HCT116 (cell line): Measurements from ENCODE around the gene TMEM255A. TPM values are rescaled to one million over a fixed set of nuclear protein-coding genes. Genes with fewer than 3 reads are reported as not detected.

Experiments used
- ATAC-seq: fragments of 200-7000 bp; cut with Tn5 transposase; 2 replicates; pipeline ENCODE4 v1.9.1; 2020; ENCODE audit warnings: mild to moderate bottlenecking, moderate library complexity
- BruUV-seq: library from RNA; stranded (reverse); fragments of 400-500 nt; replicated peaks from 2 replicates; lab custom pipeline; 2021; lab: Mats Ljungman, UMichigan
- CTCF ChIA-PET: fragments of 300-600 bp; sonication (Branson Sonifier 250); formaldehyde crosslinking; loops from one replicate; lab custom pipeline; 2021; ENCODE audit warnings: antibody characterized with exemption; lab: Charles Lee
- POLR2A ChIA-PET: fragments of 300-600, 350-600 bp; sonication (Branson Sonifier 250); formaldehyde crosslinking; loops from one replicate; lab custom pipeline; 2021; ENCODE audit warnings: antibody characterized with exemption; lab: Charles Lee
- RAD21 ChIA-PET, 2 experiments: fragments of 300-600 bp; sonication (Branson Sonifier 250); formaldehyde crosslinking; loops; one replicate each; lab custom pipeline; 2023; ENCODE audit warnings: low total read pairs in 2 of 2; ENCODE audit not compliant: uncharacterized antibody in 2 of 2, unreplicated experiment in 2 of 2, low non-redundant PET in 1 of 2; lab: Charles Lee
- DNase-seq: peaks from one replicate; pipeline ENCODE4 v3.0.0-alpha.2; 2010; ENCODE audit warnings: low read depth, low spot score
- H2AFZ ChIP-seq: fragments of 200-600 bp; shearing (Covaris generic), sonication (generic); 2 replicates; pipeline ENCODE4 v1.6.1; 2017; ENCODE audit warnings: low read depth, mixed run types, mixed read lengths, antibody characterized with exemption, low read length; ENCODE audit not compliant: poor library complexity, severe bottlenecking
- H3K27ac ChIP-seq: 2 replicates; pipeline ENCODE4 v1.5.1; 2012; ENCODE audit warnings: low read depth, low read length
- H3K27me3 ChIP-seq: fragments of 200-600 bp; sonication (generic); 2 replicates; pipeline ENCODE4 v1.6.1; 2016; ENCODE audit warnings: mixed run types, low read length, mixed read lengths; ENCODE audit not compliant: insufficient read depth
- H3K36me3 ChIP-seq, 2 experiments: fragments of 200-500 bp in 1 of 2; fragments of 200-600 bp in 1 of 2; sonication (Bioruptor generic) in 1 of 2; sonication (generic) in 1 of 2; 2 replicates each; pipeline versions ENCODE4 v1.5.1 to v1.6.1; 2014 to 2016; ENCODE audit warnings: low read length in 2 of 2, inconsistent platforms in 1 of 2, mixed read lengths in 1 of 2, mixed run types in 1 of 2; ENCODE audit not compliant: insufficient read depth in 2 of 2, control insufficient read depth in 1 of 2
- H3K4me1 ChIP-seq, 2 experiments: fragments of 200-600 bp in 1 of 2; sonication (generic) in 1 of 2; 2 replicates each; pipeline versions ENCODE4 v1.5.1 to v1.6.1; 2012 to 2017; ENCODE audit warnings: low read length in 2 of 2, inconsistent platforms in 1 of 2, mild to moderate bottlenecking in 1 of 2, mixed read lengths in 1 of 2, mixed run types in 1 of 2, moderate library complexity in 1 of 2; ENCODE audit not compliant: insufficient read depth in 2 of 2, control insufficient read depth in 1 of 2
- H3K4me2 ChIP-seq: fragments of 200-600 bp; sonication (generic); 2 replicates; pipeline ENCODE4 v1.6.1; 2017; ENCODE audit warnings: mixed run types, low read length, mixed read lengths
- H3K4me3 ChIP-seq, 2 experiments: fragments of 200-600 bp in 1 of 2; sonication (generic) in 1 of 2; replicated peaks in 1 of 2; 2 replicates each; pipeline ENCODE4 v1.5.1; 2011 to 2016; ENCODE audit warnings: low read length in 2 of 2, control low read depth in 1 of 2, low read depth in 1 of 2, mild to moderate bottlenecking in 1 of 2, mixed read lengths in 1 of 2, mixed run types in 1 of 2
- H3K79me2 ChIP-seq: fragments of 200-600 bp; sonication (generic); 2 replicates; pipeline ENCODE4 v1.6.1; 2017; ENCODE audit warnings: mild to moderate bottlenecking, mixed run types, low read length, moderate library complexity, mixed read lengths; ENCODE audit not compliant: insufficient read depth
- H3K9ac ChIP-seq: fragments of 200-600 bp; sonication (generic); 2 replicates; pipeline ENCODE4 v1.6.1; 2016; ENCODE audit warnings: low read length, mixed read lengths
- H3K9me2 ChIP-seq: fragments of 200-600 bp; sonication (generic), shearing (Covaris generic); 2 replicates; pipeline ENCODE4 v1.6.1; 2017; ENCODE audit warnings: mixed run types, mild to moderate bottlenecking, moderate library complexity; ENCODE audit not compliant: insufficient read depth
- H3K9me3 ChIP-seq, 2 experiments: fragments of 200-500 bp in 1 of 2; fragments of 200-600 bp in 1 of 2; sonication (Bioruptor generic) in 1 of 2; sonication (generic) in 1 of 2; 2 replicates each; pipeline ENCODE4 v1.6.1; 2014 to 2017; ENCODE audit warnings: low read length in 2 of 2, mixed read lengths in 2 of 2, inconsistent platforms in 1 of 2, low read depth in 1 of 2, mild to moderate bottlenecking in 1 of 2, mixed run types in 1 of 2, moderate library complexity in 1 of 2; ENCODE audit not compliant: control insufficient read depth in 1 of 2, insufficient read depth in 1 of 2
- H4K20me1 ChIP-seq: fragments of 200-600 bp; sonication (generic), shearing (Covaris generic); 2 replicates; pipeline ENCODE4 v1.6.1; 2017; ENCODE audit warnings: mixed run types, mild to moderate bottlenecking, moderate library complexity; ENCODE audit not compliant: insufficient read depth
- CBX3 ChIP-seq: IDR thresholded peaks from 2 replicates; pipeline ENCODE4 v1.6.1; 2012; ENCODE audit warnings: low read depth
- CEBPB ChIP-seq: IDR thresholded peaks from 2 replicates; pipeline ENCODE4 v1.6.1; 2012; ENCODE audit warnings: low read depth
- EGR1 ChIP-seq: IDR thresholded peaks from 2 replicates; pipeline ENCODE4 v1.6.1; 2012; ENCODE audit warnings: low read depth
- ELF1 ChIP-seq: IDR thresholded peaks from 2 replicates; pipeline ENCODE4 v1.6.1; 2012; ENCODE audit warnings: low read depth, borderline replicate concordance
- EZH2phosphoT487 ChIP-seq: fragments of 200-600 bp; IDR thresholded peaks from 2 replicates; pipeline ENCODE4 v1.6.1; 2018; ENCODE audit warnings: antibody characterized with exemption, borderline replicate concordance
- POLR2A ChIP-seq: IDR thresholded peaks from 2 replicates; pipeline ENCODE4 v1.7.0; 2011; ENCODE audit warnings: borderline replicate concordance; ENCODE audit not compliant: insufficient read depth, insufficient read length; ENCODE audit errors: extremely low read depth
- POLR2AphosphoS5 ChIP-seq: IDR thresholded peaks from 2 replicates; pipeline ENCODE4 v1.6.1; 2011; ENCODE audit warnings: mild to moderate bottlenecking, low read depth, low read length, moderate library complexity
- SP1 ChIP-seq: IDR thresholded peaks from 2 replicates; pipeline ENCODE4 v1.6.1; 2012; ENCODE audit warnings: low read depth
- SRF ChIP-seq: IDR thresholded peaks from 2 replicates; pipeline ENCODE4 v1.6.1; 2012; ENCODE audit warnings: low read depth
- TCF7L2 ChIP-seq: IDR thresholded peaks from 2 replicates; pipeline ENCODE4 v1.7.0; 2011; ENCODE audit warnings: borderline replicate concordance, inconsistent platforms; ENCODE audit not compliant: insufficient read depth, insufficient read length; ENCODE audit errors: extremely low read depth
- YY1 ChIP-seq: IDR thresholded peaks from 2 replicates; pipeline ENCODE4 v1.6.1; 2011; ENCODE audit warnings: low read length, low read depth, moderate library complexity, mild to moderate bottlenecking; ENCODE audit not compliant: insufficient replicate concordance; ENCODE audit errors: extremely low read depth
- ZFX ChIP-seq: fragments of 450-650 bp; IDR thresholded peaks from 2 replicates; pipeline ENCODE4 v1.6.1; 2017
- intact Hi-C: fragments of 100-400 bp; cut with micrococcal nuclease; formaldehyde crosslinking; loops from 2 replicates; pipeline ENCODE4 v1.10.0; 2022
- total RNA-seq: library from RNA; stranded (reverse); gene quantifications from one replicate; pipeline ENCODE4 v1.2.1, GENCODE V29; 2021; ENCODE audit not compliant: unreplicated experiment
- TF ChIP-seq, protein P1 (sequence below): IDR thresholded peaks from 2 replicates; pipeline ENCODE4 v1.6.1; 2012
- TF ChIP-seq, protein P2 (sequence below): IDR thresholded peaks from 2 replicates; pipeline ENCODE4 v1.6.1; 2011; ENCODE audit warnings: mild to moderate bottlenecking, low read length, moderate library complexity; ENCODE audit not compliant: insufficient replicate concordance; ENCODE audit errors: extremely low read depth
- TF ChIP-seq, protein P3 (sequence below): IDR thresholded peaks from 2 replicates; pipeline ENCODE4 v1.6.1; 2012; ENCODE audit warnings: low read depth
- TF ChIP-seq, protein P4 (sequence below), 3 experiments: fragments of 200-600 bp in 1 of 3; sonication (generic) in 1 of 3; IDR thresholded peaks in 2 of 3; conservative IDR thresholded peaks in 1 of 3; 2 replicates each; pipeline ENCODE4 v1.5.1; 2012 to 2017; ENCODE audit warnings: low read depth in 2 of 3, low read length in 2 of 3, antibody characterized with exemption in 1 of 3, borderline replicate concordance in 1 of 3, control low read depth in 1 of 3, mild to moderate bottlenecking in 1 of 3, mixed read lengths in 1 of 3, mixed run types in 1 of 3, moderate library complexity in 1 of 3; ENCODE audit not compliant: insufficient read depth in 1 of 3

TMEM255A gene
- total RNA-seq, 1 experiment from 2014 or later, result not detected

DNA sequence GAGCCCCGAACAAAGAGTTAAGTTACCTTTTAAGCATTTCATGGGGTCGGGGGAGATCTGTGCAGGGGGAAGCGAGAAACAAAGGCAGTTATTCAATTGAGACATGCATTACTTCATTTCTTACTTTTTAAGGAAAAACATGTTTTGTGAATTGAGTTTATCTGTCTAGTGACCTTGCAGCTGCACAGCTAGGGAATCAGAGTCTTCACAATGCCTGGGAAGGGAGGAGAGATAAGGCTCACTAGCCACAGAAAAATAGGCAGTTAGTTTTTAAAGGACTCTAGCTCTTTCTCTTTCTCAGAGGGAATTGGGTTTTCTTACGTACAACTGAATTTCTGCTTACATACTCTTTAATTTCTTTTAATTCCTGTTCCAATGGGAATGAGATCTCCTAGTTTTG, 86.9 kb downstream of the TMEM255A start:
- no peak for ATAC-seq
- Histone ChIP-seq H4K20me1 (no peaks in the 10 kb centered on the region), H3K79me2 (no peaks in the 10 kb centered on the region), H3K4me3 (no peak overlapping the region), H3K4me1 (no peaks in the 10 kb centered on the region), H2AFZ (no peak overlapping the region), H3K36me3 (no peaks in the 10 kb centered on the region), H3K9me2 (no peaks in the 10 kb centered on the region), H3K27me3 (no peaks in the 10 kb centered on the region), H3K9me3 (no peaks in the 10 kb centered on the region), H3K4me2 (no peak overlapping the region), H3K27ac (no peak overlapping the region), H3K9ac (no peak overlapping the region)
- ChIA-PET POLR2A (no interaction called here), CTCF (no interaction called here), RAD21 (no interaction called here)
- TF ChIP-seq TCF7L2 (no peak), EGR1 (no peak), SRF (no peak), CBX3 (no peak), SP1 (no peak), CEBPB (no peak), ELF1 (no peak), ZFX (no peak), YY1 (no peak), POLR2A (no peak), POLR2AphosphoS5 (no peak), EZH2phosphoT487 (no peak)
- TF ChIP-seq, protein P1, sequence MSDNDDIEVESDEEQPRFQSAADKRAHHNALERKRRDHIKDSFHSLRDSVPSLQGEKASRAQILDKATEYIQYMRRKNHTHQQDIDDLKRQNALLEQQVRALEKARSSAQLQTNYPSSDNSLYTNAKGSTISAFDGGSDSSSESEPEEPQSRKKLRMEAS, result no peak
- TF ChIP-seq, protein P2, sequence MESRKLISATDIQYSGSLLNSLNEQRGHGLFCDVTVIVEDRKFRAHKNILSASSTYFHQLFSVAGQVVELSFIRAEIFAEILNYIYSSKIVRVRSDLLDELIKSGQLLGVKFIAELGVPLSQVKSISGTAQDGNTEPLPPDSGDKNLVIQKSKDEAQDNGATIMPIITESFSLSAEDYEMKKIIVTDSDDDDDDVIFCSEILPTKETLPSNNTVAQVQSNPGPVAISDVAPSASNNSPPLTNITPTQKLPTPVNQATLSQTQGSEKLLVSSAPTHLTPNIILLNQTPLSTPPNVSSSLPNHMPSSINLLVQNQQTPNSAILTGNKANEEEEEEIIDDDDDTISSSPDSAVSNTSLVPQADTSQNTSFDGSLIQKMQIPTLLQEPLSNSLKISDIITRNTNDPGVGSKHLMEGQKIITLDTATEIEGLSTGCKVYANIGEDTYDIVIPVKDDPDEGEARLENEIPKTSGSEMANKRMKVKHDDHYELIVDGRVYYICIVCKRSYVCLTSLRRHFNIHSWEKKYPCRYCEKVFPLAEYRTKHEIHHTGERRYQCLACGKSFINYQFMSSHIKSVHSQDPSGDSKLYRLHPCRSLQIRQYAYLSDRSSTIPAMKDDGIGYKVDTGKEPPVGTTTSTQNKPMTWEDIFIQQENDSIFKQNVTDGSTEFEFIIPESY, result no peak
- TF ChIP-seq, protein P3, sequence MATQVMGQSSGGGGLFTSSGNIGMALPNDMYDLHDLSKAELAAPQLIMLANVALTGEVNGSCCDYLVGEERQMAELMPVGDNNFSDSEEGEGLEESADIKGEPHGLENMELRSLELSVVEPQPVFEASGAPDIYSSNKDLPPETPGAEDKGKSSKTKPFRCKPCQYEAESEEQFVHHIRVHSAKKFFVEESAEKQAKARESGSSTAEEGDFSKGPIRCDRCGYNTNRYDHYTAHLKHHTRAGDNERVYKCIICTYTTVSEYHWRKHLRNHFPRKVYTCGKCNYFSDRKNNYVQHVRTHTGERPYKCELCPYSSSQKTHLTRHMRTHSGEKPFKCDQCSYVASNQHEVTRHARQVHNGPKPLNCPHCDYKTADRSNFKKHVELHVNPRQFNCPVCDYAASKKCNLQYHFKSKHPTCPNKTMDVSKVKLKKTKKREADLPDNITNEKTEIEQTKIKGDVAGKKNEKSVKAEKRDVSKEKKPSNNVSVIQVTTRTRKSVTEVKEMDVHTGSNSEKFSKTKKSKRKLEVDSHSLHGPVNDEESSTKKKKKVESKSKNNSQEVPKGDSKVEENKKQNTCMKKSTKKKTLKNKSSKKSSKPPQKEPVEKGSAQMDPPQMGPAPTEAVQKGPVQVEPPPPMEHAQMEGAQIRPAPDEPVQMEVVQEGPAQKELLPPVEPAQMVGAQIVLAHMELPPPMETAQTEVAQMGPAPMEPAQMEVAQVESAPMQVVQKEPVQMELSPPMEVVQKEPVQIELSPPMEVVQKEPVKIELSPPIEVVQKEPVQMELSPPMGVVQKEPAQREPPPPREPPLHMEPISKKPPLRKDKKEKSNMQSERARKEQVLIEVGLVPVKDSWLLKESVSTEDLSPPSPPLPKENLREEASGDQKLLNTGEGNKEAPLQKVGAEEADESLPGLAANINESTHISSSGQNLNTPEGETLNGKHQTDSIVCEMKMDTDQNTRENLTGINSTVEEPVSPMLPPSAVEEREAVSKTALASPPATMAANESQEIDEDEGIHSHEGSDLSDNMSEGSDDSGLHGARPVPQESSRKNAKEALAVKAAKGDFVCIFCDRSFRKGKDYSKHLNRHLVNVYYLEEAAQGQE, result no peak
- TF ChIP-seq, protein P4, sequence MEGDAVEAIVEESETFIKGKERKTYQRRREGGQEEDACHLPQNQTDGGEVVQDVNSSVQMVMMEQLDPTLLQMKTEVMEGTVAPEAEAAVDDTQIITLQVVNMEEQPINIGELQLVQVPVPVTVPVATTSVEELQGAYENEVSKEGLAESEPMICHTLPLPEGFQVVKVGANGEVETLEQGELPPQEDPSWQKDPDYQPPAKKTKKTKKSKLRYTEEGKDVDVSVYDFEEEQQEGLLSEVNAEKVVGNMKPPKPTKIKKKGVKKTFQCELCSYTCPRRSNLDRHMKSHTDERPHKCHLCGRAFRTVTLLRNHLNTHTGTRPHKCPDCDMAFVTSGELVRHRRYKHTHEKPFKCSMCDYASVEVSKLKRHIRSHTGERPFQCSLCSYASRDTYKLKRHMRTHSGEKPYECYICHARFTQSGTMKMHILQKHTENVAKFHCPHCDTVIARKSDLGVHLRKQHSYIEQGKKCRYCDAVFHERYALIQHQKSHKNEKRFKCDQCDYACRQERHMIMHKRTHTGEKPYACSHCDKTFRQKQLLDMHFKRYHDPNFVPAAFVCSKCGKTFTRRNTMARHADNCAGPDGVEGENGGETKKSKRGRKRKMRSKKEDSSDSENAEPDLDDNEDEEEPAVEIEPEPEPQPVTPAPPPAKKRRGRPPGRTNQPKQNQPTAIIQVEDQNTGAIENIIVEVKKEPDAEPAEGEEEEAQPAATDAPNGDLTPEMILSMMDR (IDR thresholded peaks at IDR 0.05 in 2 of 3, conservative IDR thresholded peaks at IDR 0.05 in 1 of 3; ENCODE audit: borderline replicate concordance in 1 of 3, insufficient read depth in 1 of 3, low read depth in 2 of 3, low read length in 2 of 3), result no peak
- DNase-seq, result no peak
- intact Hi-C loops, result no loop called here
- BruUV-seq, result no TSS peak
